HG02642 (cell line): ENCODE data around the gene GOLGA6L7.
"Not testable (repeated sequence)": the region's sequence is repeated elsewhere in the genome, so short reads cannot be mapped to it uniquely, and the experiment has no call there.

ENCODE experiments used
- ATAC-seq: cut with Tn5 transposase; IDR thresholded peaks from one replicate; pipeline ENCODE4 v1.9.1; 2021; ENCODE audit warnings: mild to moderate bottlenecking; ENCODE audit not compliant: unreplicated experiment, poor library complexity

The GOLGA6L7 gene

GRCh38 chr15:28798234-28798633, 50.2 kb downstream of the GOLGA6L7 start:
- not testable (repeated sequence) for ATAC-seq

GRCh38 chr15:28794231-28794630, 54.2 kb downstream of the GOLGA6L7 start:
- not testable (repeated sequence) for ATAC-seq
